ENCODE data around the gene PRTN3. TPM values are rescaled to one million over a fixed set of nuclear protein-coding genes. Genes with fewer than 3 reads are reported as not detected.

Gene PRTN3
- total and polyA plus RNA-seq, 4 donors, result 0.58 to 23.3 (median 9.7) TPM

DNA sequence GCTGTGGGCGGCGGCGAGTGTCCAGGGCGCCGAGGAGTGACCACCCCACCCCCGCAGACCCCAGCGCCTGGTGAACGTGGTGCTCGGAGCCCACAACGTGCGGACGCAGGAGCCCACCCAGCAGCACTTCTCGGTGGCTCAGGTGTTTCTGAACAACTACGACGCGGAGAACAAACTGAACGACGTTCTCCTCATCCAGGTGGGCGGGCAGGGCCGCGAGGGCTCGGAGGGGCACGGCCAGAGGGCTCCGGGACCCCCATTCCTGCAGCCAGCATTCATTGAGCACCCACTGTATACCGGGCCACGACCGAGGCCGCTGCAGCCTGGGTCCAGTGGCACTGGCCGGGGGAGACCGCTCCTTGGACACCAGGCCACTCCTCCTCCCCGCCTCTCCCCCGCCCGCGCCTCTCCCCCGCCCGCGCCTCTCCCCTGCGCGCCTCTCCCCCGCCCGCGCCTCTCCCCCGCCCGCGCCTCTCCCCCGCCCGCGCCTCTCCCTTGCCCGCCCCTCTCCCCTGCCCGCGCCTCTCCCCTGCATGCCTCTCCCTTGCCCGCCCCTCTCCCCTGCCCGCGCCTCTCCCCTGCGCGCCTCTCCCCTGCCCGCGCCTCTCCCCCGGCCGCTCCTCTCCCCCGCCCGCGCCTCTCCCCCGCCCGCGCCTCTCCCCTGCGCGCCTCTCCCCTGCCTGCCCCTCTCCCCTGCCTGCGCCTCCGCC, 3.2 kb downstream of the PRTN3 start:
- TF ChIP-seq, protein P1, sequence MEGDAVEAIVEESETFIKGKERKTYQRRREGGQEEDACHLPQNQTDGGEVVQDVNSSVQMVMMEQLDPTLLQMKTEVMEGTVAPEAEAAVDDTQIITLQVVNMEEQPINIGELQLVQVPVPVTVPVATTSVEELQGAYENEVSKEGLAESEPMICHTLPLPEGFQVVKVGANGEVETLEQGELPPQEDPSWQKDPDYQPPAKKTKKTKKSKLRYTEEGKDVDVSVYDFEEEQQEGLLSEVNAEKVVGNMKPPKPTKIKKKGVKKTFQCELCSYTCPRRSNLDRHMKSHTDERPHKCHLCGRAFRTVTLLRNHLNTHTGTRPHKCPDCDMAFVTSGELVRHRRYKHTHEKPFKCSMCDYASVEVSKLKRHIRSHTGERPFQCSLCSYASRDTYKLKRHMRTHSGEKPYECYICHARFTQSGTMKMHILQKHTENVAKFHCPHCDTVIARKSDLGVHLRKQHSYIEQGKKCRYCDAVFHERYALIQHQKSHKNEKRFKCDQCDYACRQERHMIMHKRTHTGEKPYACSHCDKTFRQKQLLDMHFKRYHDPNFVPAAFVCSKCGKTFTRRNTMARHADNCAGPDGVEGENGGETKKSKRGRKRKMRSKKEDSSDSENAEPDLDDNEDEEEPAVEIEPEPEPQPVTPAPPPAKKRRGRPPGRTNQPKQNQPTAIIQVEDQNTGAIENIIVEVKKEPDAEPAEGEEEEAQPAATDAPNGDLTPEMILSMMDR (IDR thresholded peaks at IDR 0.05; ENCODE audit: control extremely low read depth, extremely low read depth), result no peak
- DNase-seq (no peak), ATAC-seq (ENCODE audit: insufficient read depth, low FRiP score) (no peak)
- H3K4me1 ChIP-seq (ENCODE audit: control insufficient read depth in 5 of 5, insufficient read depth in 5 of 5, low read length in 5 of 5), result peaks cover 0 to 10% (median 0%) of the 10 kb centered on the region in 5 donors
- no peak overlapping the region for H3K27ac ChIP-seq (ENCODE audit: low read depth in 1 of 2, low read length in 1 of 2)
- no peaks in the 10 kb centered on the region for H3K9me3 ChIP-seq (ENCODE audit: control insufficient read depth in 4 of 4, insufficient read depth in 3 of 4, low read length in 3 of 4)
- no peaks in the 10 kb centered on the region for H3K36me3 ChIP-seq (ENCODE audit: control insufficient read depth in 4 of 4, insufficient read depth in 4 of 4, low read length in 4 of 4)
- no peak overlapping the region for H3K4me3 ChIP-seq
- H3K9ac ChIP-seq (ENCODE audit: insufficient read depth in 1 of 2, low read length in 2 of 2), result no peak overlapping the region
- H3K27me3 ChIP-seq (ENCODE audit: control insufficient read depth in 3 of 3, insufficient read depth in 3 of 3, low read length in 2 of 3), result peaks cover 0 to 17% (median 6%) of the 10 kb centered on the region in 3 donors
- WGBS, 2 donors, result 9 to 13% methylated on average over 35 to 62 of the region's 70 CpGs

DNA sequence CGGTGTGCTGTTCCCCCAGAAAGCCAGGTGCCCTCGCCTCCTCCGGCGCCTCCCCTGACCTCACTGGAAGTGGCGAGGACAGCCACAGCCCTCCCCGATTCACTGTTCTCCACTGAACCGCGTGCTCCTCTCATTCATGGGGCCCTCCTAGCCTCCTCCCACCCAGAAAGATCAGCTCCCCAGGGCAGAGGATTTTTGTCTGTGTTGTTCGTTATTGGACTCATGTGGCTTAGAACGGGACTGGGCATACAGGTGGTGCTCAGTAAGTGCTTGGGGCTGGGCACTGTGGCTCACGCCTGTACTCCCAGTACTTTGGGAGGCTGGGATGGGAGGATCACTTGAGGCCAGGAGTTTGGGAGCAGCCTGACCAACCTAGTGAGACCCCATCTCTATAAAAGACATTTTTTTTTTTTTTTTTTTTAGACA, 3.8 kb downstream of the PRTN3 start:
- 16 to 21% methylated on average over 11 of the region's 11 CpGs for WGBS, 2 donors
- ATAC-seq (ENCODE audit: insufficient read depth, low FRiP score) (no peak), DNase-seq (no peak)
- Histone ChIP-seq H3K36me3 (ENCODE audit: control insufficient read depth in 4 of 4, insufficient read depth in 4 of 4, low read length in 4 of 4) (no peaks in the 10 kb centered on the region), H3K4me1 (ENCODE audit: control insufficient read depth in 5 of 5, insufficient read depth in 5 of 5, low read length in 5 of 5) (peaks cover 0 to 10% (median 0%) of the 10 kb centered on the region in 5 donors), H3K4me3 (no peak overlapping the region), H3K9me3 (ENCODE audit: control insufficient read depth in 4 of 4, insufficient read depth in 3 of 4, low read length in 3 of 4) (no peaks in the 10 kb centered on the region), H3K9ac (ENCODE audit: insufficient read depth in 1 of 2, low read length in 2 of 2) (no peak overlapping the region), H3K27ac (ENCODE audit: low read depth in 1 of 2, low read length in 1 of 2) (no peak overlapping the region), H3K27me3 (ENCODE audit: control insufficient read depth in 3 of 3, insufficient read depth in 3 of 3, low read length in 2 of 3) (peaks cover 0 to 17% (median 6%) of the 10 kb centered on the region in 3 donors)
- TF ChIP-seq, protein P1 (IDR thresholded peaks at IDR 0.05; ENCODE audit: control extremely low read depth, extremely low read depth), result no peak

DNA sequence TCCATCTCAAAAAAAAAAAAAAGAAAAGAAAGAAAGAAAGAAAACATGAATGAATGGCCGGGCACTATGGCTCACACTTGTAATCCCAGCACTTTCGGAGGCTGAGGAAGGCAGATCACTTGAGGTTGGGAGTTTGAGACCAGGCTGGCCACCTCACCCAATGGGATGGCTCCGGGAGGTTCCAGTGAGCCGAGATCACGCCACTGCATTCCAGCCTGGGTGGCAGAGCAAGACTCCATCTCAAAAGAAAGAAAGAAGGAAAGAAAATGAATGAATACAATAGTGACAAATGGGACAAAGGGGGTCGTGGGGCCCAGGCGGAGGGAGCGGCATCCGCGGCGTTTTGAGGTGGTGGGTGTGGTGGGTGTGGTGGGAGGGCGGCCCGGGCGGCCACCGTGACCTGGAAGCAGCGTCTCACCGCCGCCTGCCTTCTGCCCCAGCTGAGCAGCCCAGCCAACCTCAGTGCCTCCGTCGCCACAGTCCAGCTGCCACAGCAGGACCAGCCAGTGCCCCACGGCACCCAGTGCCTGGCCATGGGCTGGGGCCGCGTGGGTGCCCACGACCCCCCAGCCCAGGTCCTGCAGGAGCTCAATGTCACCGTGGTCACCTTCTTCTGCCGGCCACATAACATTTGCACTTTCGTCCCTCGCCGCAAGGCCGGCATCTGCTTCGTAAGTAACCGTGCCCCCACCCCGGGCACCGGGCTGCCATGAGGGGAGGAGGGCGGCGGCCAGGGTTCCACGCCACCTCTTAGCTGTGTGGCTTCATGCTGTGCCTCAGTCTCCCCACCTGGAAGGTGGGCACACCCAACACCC, 5.1 kb downstream of the PRTN3 start:
- no peak overlapping the region for H3K4me3 ChIP-seq
- no peak overlapping the region for H3K9ac ChIP-seq (ENCODE audit: insufficient read depth in 1 of 2, low read length in 2 of 2)
- ATAC-seq (ENCODE audit: insufficient read depth, low FRiP score) (no peak), DNase-seq (no peak)
- no peak overlapping the region for H3K27ac ChIP-seq (ENCODE audit: low read depth in 1 of 2, low read length in 1 of 2)
- H3K36me3 ChIP-seq (ENCODE audit: control insufficient read depth in 4 of 4, insufficient read depth in 4 of 4, low read length in 4 of 4), result no peaks in the 10 kb centered on the region
- TF ChIP-seq, protein P1 (IDR thresholded peaks at IDR 0.05; ENCODE audit: control extremely low read depth, extremely low read depth), result no peak
- no peaks in the 10 kb centered on the region for H3K9me3 ChIP-seq (ENCODE audit: control insufficient read depth in 4 of 4, insufficient read depth in 3 of 4, low read length in 3 of 4)
- H3K27me3 ChIP-seq (ENCODE audit: control insufficient read depth in 3 of 3, insufficient read depth in 3 of 3, low read length in 2 of 3), result peaks cover 0 to 17% (median 6%) of the 10 kb centered on the region in 3 donors
- H3K4me1 ChIP-seq (ENCODE audit: control insufficient read depth in 5 of 5, insufficient read depth in 5 of 5, low read length in 5 of 5), result peaks cover 0 to 15% (median 0%) of the 10 kb centered on the region in 5 donors
- 54 to 64% methylated on average over 36 to 37 of the region's 37 CpGs for WGBS, 2 donors

Measured in lung (tissue), 12 donors.